Activated CD8-positive, alpha-beta T cell treated with anti-CD3 and anti-CD28 coated beads for 36 hours (primary cell): ENCODE measurements around the gene HK3. TPM values are rescaled to one million over a fixed set of nuclear protein-coding genes. Genes with fewer than 3 reads are reported as not detected.

Experiments used
- ATAC-seq: fragments of 200-7000 bp; cut with Tn5 transposase; one replicate; pipeline ENCODE4 v1.10.0; 2021; ENCODE audit warnings: mild to moderate bottlenecking, moderate library complexity
- CTCF ChIA-PET: fragments of 350-600 bp; sonication (Branson Sonifier 250); formaldehyde crosslinking; loops from one replicate; lab custom pipeline; 2021; ENCODE audit warnings: antibody characterized with exemption; lab: Charles Lee
- POLR2A ChIA-PET: fragments of 350-600 bp; sonication (Branson Sonifier 250); formaldehyde crosslinking; loops from one replicate; lab custom pipeline; 2021; ENCODE audit warnings: antibody characterized with exemption; lab: Charles Lee
- DNase-seq: peaks from one replicate; pipeline ENCODE4 v3.0.0-alpha.2; 2020
- H3K27ac Mint-ChIP-seq: one replicate; pipeline ENCODE4 v1.8.0; 2021; ENCODE audit warnings: mild to moderate bottlenecking, mixed read lengths
- H3K27me3 Mint-ChIP-seq: one replicate; pipeline ENCODE4 v1.8.0; 2021; ENCODE audit warnings: mixed read lengths
- H3K36me3 Mint-ChIP-seq: one replicate; pipeline ENCODE4 v1.8.0; 2021; ENCODE audit warnings: low read depth, mixed read lengths
- H3K4me1 Mint-ChIP-seq: one replicate; pipeline ENCODE4 v1.8.0; 2021; ENCODE audit warnings: low read depth, mixed read lengths
- H3K4me3 Mint-ChIP-seq: one replicate; pipeline ENCODE4 v1.8.0; 2021; ENCODE audit warnings: mild to moderate bottlenecking, moderate library complexity, mixed read lengths
- H3K9me3 Mint-ChIP-seq: one replicate; pipeline ENCODE4 v1.8.0; 2021; ENCODE audit warnings: mixed read lengths
- intact Hi-C: fragments of 100-400 bp; cut with micrococcal nuclease; formaldehyde crosslinking; loops from one replicate; pipeline ENCODE4 v1.10.0; 2022
- total RNA-seq, 2 experiments: library from RNA; stranded (reverse); gene quantifications; one replicate each; pipeline ENCODE4 v1.2.3, GENCODE V29; 2021
- TF ChIP-seq, protein P1 (sequence below): fragments of 200-600 bp; IDR thresholded peaks from one replicate; pipeline ENCODE4 v1.8.0; 2022; ENCODE audit warnings: antibody characterized with exemption, mild to moderate bottlenecking

The HK3 gene
- total RNA-seq, 2 experiments from 2014 or later = not detected

DNA sequence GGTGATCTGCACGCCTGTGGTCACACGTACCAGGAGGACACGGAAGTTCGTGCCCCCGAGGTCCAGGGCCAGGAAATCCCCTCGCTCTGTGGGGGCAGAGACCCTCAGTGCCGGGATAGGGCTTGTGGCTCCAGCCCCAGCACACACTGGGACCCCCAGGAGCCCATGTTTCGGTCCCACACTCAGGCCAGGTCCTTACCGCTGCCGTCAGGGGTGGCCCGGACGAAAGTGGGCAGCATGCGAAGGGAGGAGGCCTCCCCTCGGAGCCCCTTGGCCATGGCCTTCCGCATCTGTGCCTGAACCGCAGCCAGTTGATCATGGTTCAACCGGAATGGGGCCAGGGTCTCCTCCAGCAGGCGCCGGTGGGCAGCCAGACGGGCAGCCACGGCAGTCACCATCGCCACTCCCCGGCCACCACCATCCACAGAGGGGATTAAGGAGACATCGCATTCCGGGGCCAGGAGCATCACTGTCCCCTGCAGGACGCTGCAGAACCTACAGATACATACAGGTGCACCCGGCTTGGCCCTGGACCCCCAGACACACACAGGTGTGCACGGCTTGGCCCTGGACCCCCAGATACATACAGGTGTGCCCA, 11.8 kb downstream of the HK3 start:
- ChIA-PET CTCF (no interaction called here), POLR2A (no interaction called here)
- ATAC-seq (no peak), DNase-seq (no peak)
- no peaks in the 10 kb centered on the region for H3K4me1 Mint-ChIP-seq
- TF ChIP-seq, protein P1, sequence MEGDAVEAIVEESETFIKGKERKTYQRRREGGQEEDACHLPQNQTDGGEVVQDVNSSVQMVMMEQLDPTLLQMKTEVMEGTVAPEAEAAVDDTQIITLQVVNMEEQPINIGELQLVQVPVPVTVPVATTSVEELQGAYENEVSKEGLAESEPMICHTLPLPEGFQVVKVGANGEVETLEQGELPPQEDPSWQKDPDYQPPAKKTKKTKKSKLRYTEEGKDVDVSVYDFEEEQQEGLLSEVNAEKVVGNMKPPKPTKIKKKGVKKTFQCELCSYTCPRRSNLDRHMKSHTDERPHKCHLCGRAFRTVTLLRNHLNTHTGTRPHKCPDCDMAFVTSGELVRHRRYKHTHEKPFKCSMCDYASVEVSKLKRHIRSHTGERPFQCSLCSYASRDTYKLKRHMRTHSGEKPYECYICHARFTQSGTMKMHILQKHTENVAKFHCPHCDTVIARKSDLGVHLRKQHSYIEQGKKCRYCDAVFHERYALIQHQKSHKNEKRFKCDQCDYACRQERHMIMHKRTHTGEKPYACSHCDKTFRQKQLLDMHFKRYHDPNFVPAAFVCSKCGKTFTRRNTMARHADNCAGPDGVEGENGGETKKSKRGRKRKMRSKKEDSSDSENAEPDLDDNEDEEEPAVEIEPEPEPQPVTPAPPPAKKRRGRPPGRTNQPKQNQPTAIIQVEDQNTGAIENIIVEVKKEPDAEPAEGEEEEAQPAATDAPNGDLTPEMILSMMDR = no peak
- H3K27me3 Mint-ChIP-seq = peaks cover 1% of the 10 kb centered on the region
- intact Hi-C loops = no loop called here
- no peak overlapping the region for H3K27ac Mint-ChIP-seq
- no peaks in the 10 kb centered on the region for H3K36me3 Mint-ChIP-seq
- H3K4me3 Mint-ChIP-seq = no peak overlapping the region
- H3K9me3 Mint-ChIP-seq = no peaks in the 10 kb centered on the region

DNA sequence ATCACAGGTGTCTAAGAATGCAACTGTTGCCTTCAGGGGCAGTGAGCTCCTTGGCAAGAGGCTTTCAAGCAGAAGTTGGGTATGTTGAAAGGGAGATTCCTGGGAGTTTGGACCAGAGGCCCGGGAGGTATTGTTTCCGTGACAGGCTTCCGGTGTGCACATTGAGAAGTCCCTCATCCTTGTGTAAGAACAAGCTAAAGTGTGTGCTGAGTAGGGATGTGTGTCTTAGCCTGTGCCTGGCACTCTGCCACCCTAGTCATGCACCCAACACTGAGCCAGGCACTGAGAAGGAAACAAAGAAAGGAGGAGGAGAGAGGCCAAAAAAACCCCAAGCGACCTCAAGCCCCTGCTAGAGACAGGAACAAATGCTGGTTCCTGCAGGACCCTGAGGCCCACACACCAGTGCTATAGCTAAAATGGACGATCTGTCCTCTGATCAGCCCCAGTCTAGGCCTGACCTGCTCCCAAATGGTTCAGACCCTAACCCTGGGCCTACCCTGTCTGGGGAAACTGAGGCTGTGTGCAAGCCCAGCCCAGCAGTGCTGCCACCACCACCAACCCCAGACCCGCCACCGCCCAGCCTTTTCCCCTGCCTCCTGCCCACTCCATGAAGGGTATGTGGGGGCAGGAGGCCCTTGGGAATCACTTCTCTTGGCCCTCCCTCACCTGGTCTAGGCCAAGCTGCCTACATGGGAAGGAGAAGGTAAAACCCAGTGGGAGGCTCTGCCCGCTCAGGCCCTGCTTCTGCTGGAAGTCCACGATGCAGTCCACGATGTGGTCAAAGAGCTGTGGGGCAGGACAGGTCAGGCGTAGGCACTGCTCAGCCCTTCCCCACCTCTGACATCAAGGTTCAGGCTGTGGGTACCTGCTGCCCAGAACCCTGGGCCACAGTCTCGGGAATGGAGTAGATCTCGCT, 12.6 kb downstream of the HK3 start:
- Mint-ChIP-seq H3K27ac (no peak overlapping the region), H3K36me3 (no peaks in the 10 kb centered on the region), H3K4me3 (no peak overlapping the region), H3K4me1 (no peaks in the 10 kb centered on the region), H3K9me3 (no peaks in the 10 kb centered on the region), H3K27me3 (peaks cover 1% of the 10 kb centered on the region)
- no peak for ATAC-seq
- no peak for DNase-seq
- TF ChIP-seq, protein P1 = no peak
- CTCF ChIA-PET = interaction anchor here (0.7 kb wide), 1 partner anchor 127 kb away, joined by 3 read pairs; no protein-coding TSS in a partner anchor
- POLR2A ChIA-PET = interaction anchor here (0.8 kb wide), 1 partner anchor 14 kb away, joined by 3 read pairs; no protein-coding TSS in a partner anchor
- intact Hi-C loops = no loop called here

DNA sequence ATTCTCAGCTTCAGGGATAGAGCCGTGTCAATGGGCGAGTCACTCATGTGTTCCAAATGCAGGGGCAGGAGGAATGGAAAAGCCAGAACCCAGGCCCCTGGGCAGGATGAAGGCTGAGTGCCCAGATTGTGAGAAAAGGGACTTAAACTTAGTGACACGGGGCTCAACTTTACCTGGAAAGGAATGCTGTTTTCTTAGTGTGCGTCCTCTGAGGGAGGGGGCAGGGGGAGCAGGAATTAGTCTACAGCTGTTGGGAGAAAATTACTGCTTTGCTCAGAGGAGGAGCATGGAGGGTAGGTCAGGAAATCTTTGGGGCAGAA, 14.6 kb downstream of the HK3 start:
- intact Hi-C loops = no loop called here
- ChIA-PET CTCF (no interaction called here), POLR2A (interaction anchor here (0.8 kb wide), 1 partner anchor 310 kb away, joined by 3 read pairs; no protein-coding TSS in a partner anchor)
- Mint-ChIP-seq H3K4me3 (no peak overlapping the region), H3K9me3 (no peaks in the 10 kb centered on the region), H3K27ac (no peak overlapping the region), H3K36me3 (no peaks in the 10 kb centered on the region), H3K4me1 (no peaks in the 10 kb centered on the region), H3K27me3 (peaks cover 1% of the 10 kb centered on the region)
- DNase-seq (no peak), ATAC-seq (no peak)
- TF ChIP-seq, protein P1 = no peak

DNA sequence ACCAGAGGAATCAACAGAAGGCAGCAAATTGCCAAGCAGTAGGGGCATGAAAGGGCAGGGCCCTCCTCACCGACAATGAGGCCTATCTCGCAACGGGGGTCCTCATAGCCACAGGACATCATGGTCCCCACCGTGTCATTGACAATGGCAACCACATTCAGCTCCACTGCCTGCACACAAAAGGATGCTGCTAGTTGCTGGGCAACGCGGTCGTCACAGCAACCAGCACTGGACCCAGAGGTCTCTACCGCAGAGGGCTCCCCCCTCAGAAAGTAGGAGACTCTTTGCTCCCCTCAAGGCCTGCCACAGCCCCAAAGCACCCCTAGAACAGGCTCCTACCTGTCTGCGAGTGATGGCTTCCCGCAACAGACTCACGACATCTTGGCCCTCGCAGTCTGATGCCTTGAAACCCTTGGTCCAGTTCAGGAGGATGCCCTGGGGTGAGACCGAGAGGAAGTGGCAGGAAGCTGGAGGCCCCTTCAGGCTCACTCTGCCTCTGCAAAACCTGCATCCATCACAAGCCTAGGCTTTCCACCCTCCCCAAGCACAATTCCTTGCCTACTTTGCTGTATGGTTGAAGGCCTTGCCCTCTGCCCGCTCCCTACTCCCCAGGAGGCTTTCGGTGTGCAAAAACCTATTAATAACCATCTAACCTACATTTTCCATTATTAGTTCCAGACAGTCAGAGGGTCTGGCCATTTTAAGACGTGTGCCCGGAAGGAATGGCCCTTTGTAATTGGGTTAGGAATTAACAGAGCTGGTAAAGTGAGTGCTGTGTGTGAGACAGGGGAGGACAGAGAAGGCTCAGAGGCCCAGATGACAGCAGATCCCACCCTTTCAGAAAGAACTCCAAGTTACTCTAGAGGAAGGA, 15.2 kb downstream of the HK3 start:
- no peaks in the 10 kb centered on the region for H3K4me1 Mint-ChIP-seq
- no peak for DNase-seq
- H3K27ac Mint-ChIP-seq = no peak overlapping the region
- H3K36me3 Mint-ChIP-seq = no peaks in the 10 kb centered on the region
- ChIA-PET CTCF (no interaction called here), POLR2A (interaction anchor here (0.8 to 1.4 kb wide), 2 partner anchors 228 to 309 kb away, joined by 3 read pairs; no protein-coding TSS in a partner anchor)
- no peak overlapping the region for H3K4me3 Mint-ChIP-seq
- TF ChIP-seq, protein P1 = no peak
- no peak for ATAC-seq
- peaks cover 1% of the 10 kb centered on the region for H3K27me3 Mint-ChIP-seq
- no peaks in the 10 kb centered on the region for H3K9me3 Mint-ChIP-seq
- intact Hi-C loops = no loop called here
